Neuronal stem cell (in vitro differentiated cells): Measurements from ENCODE around the gene CFLAR.

Source experiments
- DNase-seq: peaks from one replicate; pipeline ENCODE4 v3.0.0-alpha.2; 2013; ENCODE audit warnings: low spot score
- H2AFZ ChIP-seq: one replicate; pipeline ENCODE4 v1.6.1; 2013; ENCODE audit warnings: mild to moderate bottlenecking, low read length, inconsistent platforms
- H2AK5ac ChIP-seq: 2 replicates; pipeline ENCODE4 v1.6.1; 2013; ENCODE audit warnings: low read depth, mild to moderate bottlenecking, inconsistent platforms, low read length, moderate library complexity, mixed read lengths
- H2BK120ac ChIP-seq: 2 replicates; pipeline ENCODE4 v1.6.1; 2013; ENCODE audit warnings: low read depth, mild to moderate bottlenecking, inconsistent platforms, low read length, moderate library complexity, mixed read lengths
- H2BK12ac ChIP-seq: one replicate; pipeline ENCODE4 v1.6.1; 2013; ENCODE audit warnings: low read length, inconsistent platforms
- H2BK15ac ChIP-seq: 2 replicates; pipeline ENCODE4 v1.6.1; 2013; ENCODE audit warnings: mild to moderate bottlenecking, low read length, inconsistent platforms, mixed read lengths
- H2BK5ac ChIP-seq: one replicate; pipeline ENCODE4 v1.6.1; 2013; ENCODE audit warnings: inconsistent platforms, mild to moderate bottlenecking, low read length, moderate library complexity
- H3K14ac ChIP-seq: one replicate; pipeline ENCODE4 v1.6.1; 2013; ENCODE audit warnings: low read length, inconsistent platforms
- H3K18ac ChIP-seq: 2 replicates; pipeline ENCODE4 v1.6.1; 2013; ENCODE audit warnings: low read length, inconsistent platforms
- H3K23ac ChIP-seq: 2 replicates; pipeline ENCODE4 v1.6.1; 2013; ENCODE audit warnings: low read depth, mild to moderate bottlenecking, mixed read lengths, low read length, inconsistent platforms; ENCODE audit not compliant: poor library complexity
- H3K27ac ChIP-seq: replicated peaks from 3 replicates; pipeline ENCODE4 v1.5.1; 2013; ENCODE audit warnings: low read length, inconsistent platforms
- H3K27me3 ChIP-seq, 3 experiments: 2 replicates each; pipeline ENCODE4 v1.6.1; 2013; ENCODE audit warnings: low read length in 3 of 3, mild to moderate bottlenecking in 2 of 3, inconsistent platforms in 1 of 3, low read depth in 1 of 3, mixed read lengths in 1 of 3, moderate library complexity in 1 of 3; ENCODE audit not compliant: control insufficient read depth in 3 of 3, insufficient read depth in 3 of 3
- H3K36me3 ChIP-seq, 2 donors: replicated peaks in 1 of 2; 2 replicates each; pipeline ENCODE4 v1.6.1; 2013; ENCODE audit warnings: low read length in 2 of 2; ENCODE audit not compliant: control insufficient read depth in 2 of 2, insufficient read depth in 2 of 2
- H3K4ac ChIP-seq: 2 replicates; pipeline ENCODE4 v1.6.1; 2013; ENCODE audit warnings: inconsistent platforms, mild to moderate bottlenecking, low read length, moderate library complexity
- H3K4me1 ChIP-seq, 2 donors: 1 replicate in 1 of 2; 2 replicates in 1 of 2; pipeline ENCODE4 v1.6.1; 2013; ENCODE audit warnings: low read length in 2 of 2, low read depth in 1 of 2; ENCODE audit not compliant: control insufficient read depth in 2 of 2, insufficient read depth in 1 of 2
- H3K4me2 ChIP-seq: one replicate; pipeline ENCODE4 v1.6.1; 2013; ENCODE audit warnings: mild to moderate bottlenecking, low read length, inconsistent platforms; ENCODE audit not compliant: insufficient read depth, poor library complexity, severe bottlenecking
- H3K4me3 ChIP-seq, 2 donors: 2 replicates each; pipeline ENCODE4 v1.5.1; 2013; ENCODE audit warnings: low read length in 2 of 2, mild to moderate bottlenecking in 2 of 2, inconsistent platforms in 1 of 2, moderate library complexity in 1 of 2
- H3K79me1 ChIP-seq: one replicate; pipeline ENCODE4 v1.6.1; 2013; ENCODE audit warnings: low read depth, mild to moderate bottlenecking, inconsistent platforms, low read length, moderate library complexity
- H3K9ac ChIP-seq: one replicate; pipeline ENCODE4 v1.6.1; 2013; ENCODE audit warnings: mild to moderate bottlenecking, low read depth, low read length, inconsistent platforms; ENCODE audit not compliant: poor library complexity
- H3K9me3 ChIP-seq, 2 donors: replicated peaks in 1 of 2; 2 replicates each; pipeline versions ENCODE3 to v1.6.1; 2013; ENCODE audit warnings: low read length in 2 of 2, mild to moderate bottlenecking in 2 of 2, inconsistent platforms in 1 of 2, low read depth in 1 of 2, mixed read lengths in 1 of 2, moderate library complexity in 1 of 2; ENCODE audit not compliant: control insufficient read depth in 2 of 2, insufficient read depth in 1 of 2
- H4K8ac ChIP-seq: one replicate; pipeline ENCODE4 v1.6.1; 2013; ENCODE audit warnings: low read depth, mild to moderate bottlenecking, inconsistent platforms, low read length, moderate library complexity
- H4K91ac ChIP-seq: one replicate; pipeline ENCODE4 v1.6.1; 2013; ENCODE audit warnings: low read length, low read depth, mild to moderate bottlenecking, inconsistent platforms; ENCODE audit not compliant: poor library complexity
- WGBS, 2 donors: extraction: QIAGEN DNeasy Blood & Tissue Kit; methylation state at CpG; one replicate each; pipeline ENCODE4 v1.1.7; 2013; ENCODE audit warnings: missing lambda C conversion rate in 2 of 2, mixed read lengths in 1 of 2; ENCODE audit not compliant: insufficient read length in 2 of 2, insufficient replicate concordance in 1 of 2; ENCODE audit errors: extremely low coverage in 2 of 2; 5-methylcytosine and 5-hydroxymethylcytosine counted together

The CFLAR gene

DNA sequence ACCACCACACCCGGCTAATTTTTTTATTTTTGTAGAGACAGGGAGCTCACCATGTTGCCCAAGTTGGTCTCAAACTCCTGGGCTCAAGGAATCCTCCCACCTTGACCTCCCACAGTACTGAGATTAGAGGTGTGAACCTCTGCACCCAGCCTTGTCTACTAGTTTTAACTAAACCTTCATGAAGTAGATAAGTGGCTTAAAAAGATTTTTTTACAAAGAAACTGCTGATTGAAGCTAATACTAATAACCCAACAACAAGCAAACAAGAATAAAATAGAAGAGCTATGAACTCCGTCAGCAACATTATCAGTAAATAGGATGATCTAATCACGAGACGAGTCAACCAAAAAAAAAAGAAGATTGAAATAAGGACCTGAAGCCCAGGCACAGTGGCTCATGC, 25.4 kb upstream of the CFLAR start:
- Histone ChIP-seq H3K9ac (no peak overlapping the region), H2AFZ (no peak overlapping the region), H4K8ac (no peak overlapping the region), H3K27me3 (no peaks in the 10 kb centered on the region), H3K4me3 (no peak overlapping the region), H2BK15ac (no peak overlapping the region), H2BK5ac (no peak overlapping the region), H2AK5ac (no peak overlapping the region), H4K91ac (no peak overlapping the region), H3K4me2 (no peak overlapping the region), H2BK120ac (no peak overlapping the region), H3K14ac (no peak overlapping the region), H3K9me3 (no peaks in the 10 kb centered on the region), H3K18ac (no peak overlapping the region), H3K36me3 (peaks cover 2 to 27% of the 10 kb centered on the region in 2 donors), H3K4ac (no peak overlapping the region), H3K79me1 (no peaks in the 10 kb centered on the region), H3K4me1 (no peaks in the 10 kb centered on the region), H3K27ac (no peak overlapping the region), H2BK12ac (no peak overlapping the region), H3K23ac (no peak overlapping the region)
- WGBS, 2 donors = no CpG with 5 or more reads among the region's 4 CpGs
- DNase-seq = no peak

- no peaks in the 10 kb centered on the region for H3K79me1 ChIP-seq
- H3K36me3 ChIP-seq = peaks cover 0 to 8% of the 10 kb centered on the region in 2 donors
- no peak overlapping the region for H3K14ac ChIP-seq
- H3K18ac ChIP-seq = no peak overlapping the region
- H2BK120ac ChIP-seq = no peak overlapping the region
- H2AK5ac ChIP-seq = no peak overlapping the region
- no peak overlapping the region for H3K4me3 ChIP-seq
- no peak overlapping the region for H2AFZ ChIP-seq
- H3K9me3 ChIP-seq = no peaks in the 10 kb centered on the region
- no peaks in the 10 kb centered on the region for H3K4me1 ChIP-seq
- no peak overlapping the region for H3K9ac ChIP-seq
- no peak overlapping the region for H3K23ac ChIP-seq
- no peak overlapping the region for H4K8ac ChIP-seq
- no peak overlapping the region for H2BK15ac ChIP-seq
- H3K4ac ChIP-seq = no peak overlapping the region
- no peak overlapping the region for H3K27ac ChIP-seq
- no peak overlapping the region for H2BK5ac ChIP-seq
- no CpG with 5 or more reads among the region's 5 CpGs for WGBS, 2 donors
- no peak overlapping the region for H4K91ac ChIP-seq
- H3K27me3 ChIP-seq = no peaks in the 10 kb centered on the region
- no peak for DNase-seq
- no peak overlapping the region for H2BK12ac ChIP-seq
- H3K4me2 ChIP-seq = no peak overlapping the region
Measured at GRCh38 chr2:201093573-201093972, 22.4 kb upstream of the CFLAR start.

DNA sequence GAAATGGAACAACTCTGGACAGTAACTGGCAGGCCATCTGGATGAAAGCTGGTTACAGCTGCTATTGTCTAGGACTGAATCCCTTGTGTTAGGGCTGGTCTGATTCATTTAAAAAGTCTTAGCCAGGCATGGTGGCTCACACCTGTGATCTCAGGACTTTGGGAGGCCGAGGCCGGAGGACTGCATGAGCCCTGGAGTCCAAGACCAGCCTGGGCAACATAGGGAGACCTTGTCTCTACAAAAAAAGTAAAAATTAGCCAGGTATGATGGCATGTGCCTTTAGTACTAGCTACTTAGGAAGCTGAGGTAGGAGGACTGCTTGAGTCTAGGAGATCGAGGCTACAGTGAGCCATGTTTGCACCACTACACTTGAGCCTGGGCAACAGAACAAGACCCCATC, 15.5 kb upstream of the CFLAR start:
- H3K4me2 ChIP-seq = no peak overlapping the region
- no peak overlapping the region for H2AK5ac ChIP-seq
- H2AFZ ChIP-seq = no peak overlapping the region
- no peak overlapping the region for H3K4ac ChIP-seq
- H3K27ac ChIP-seq = no peak overlapping the region
- H3K4me1 ChIP-seq = no peaks in the 10 kb centered on the region
- H3K27me3 ChIP-seq = no peaks in the 10 kb centered on the region
- H3K9ac ChIP-seq = no peak overlapping the region
- H2BK120ac ChIP-seq = no peak overlapping the region
- no peaks in the 10 kb centered on the region for H3K9me3 ChIP-seq
- H3K4me3 ChIP-seq = no peak overlapping the region
- no peak overlapping the region for H4K91ac ChIP-seq
- H3K23ac ChIP-seq = no peak overlapping the region
- DNase-seq = no peak
- WGBS, 2 donors = no CpG with 5 or more reads among the region's 3 CpGs
- H3K14ac ChIP-seq = no peak overlapping the region
- H3K36me3 ChIP-seq = no peaks in the 10 kb centered on the region
- no peak overlapping the region for H2BK15ac ChIP-seq
- no peak overlapping the region for H2BK5ac ChIP-seq
- no peaks in the 10 kb centered on the region for H3K79me1 ChIP-seq
- H2BK12ac ChIP-seq = no peak overlapping the region
- no peak overlapping the region for H3K18ac ChIP-seq
- H4K8ac ChIP-seq = no peak overlapping the region

DNA sequence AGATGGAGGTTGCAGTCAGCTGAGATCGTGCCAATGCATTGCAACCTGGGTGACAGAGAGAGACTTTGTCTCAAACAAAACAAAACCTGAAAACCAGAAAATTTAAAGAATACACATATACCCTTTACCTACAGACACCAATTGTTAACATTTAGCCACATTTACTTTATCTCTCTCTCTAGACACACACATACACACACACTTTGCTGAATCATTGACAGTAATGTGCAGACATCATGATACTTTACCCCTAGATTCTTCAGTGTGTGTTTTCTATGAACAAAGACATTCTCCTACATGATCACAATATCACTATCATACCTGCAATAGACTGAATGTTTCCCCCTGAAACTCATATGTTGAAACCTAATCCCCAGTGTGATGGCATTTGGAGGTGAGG, 10.2 kb upstream of the CFLAR start:
- WGBS, 2 donors = no CpG with 5 or more reads among the region's 1 CpG

More for the DNA sequence above, 10.2 kb upstream of the CFLAR start:
- Histone ChIP-seq H3K27ac (no peak overlapping the region), H3K9me3 (no peaks in the 10 kb centered on the region), H2BK5ac (no peak overlapping the region), H3K79me1 (no peaks in the 10 kb centered on the region), H3K4me1 (no peaks in the 10 kb centered on the region), H4K8ac (no peak overlapping the region), H2BK120ac (no peak overlapping the region), H3K4me3 (no peak overlapping the region), H4K91ac (no peak overlapping the region), H2AFZ (no peak overlapping the region), H3K14ac (no peak overlapping the region), H3K4me2 (no peak overlapping the region), H3K18ac (no peak overlapping the region), H3K36me3 (no peaks in the 10 kb centered on the region), H2BK15ac (no peak overlapping the region), H3K27me3 (no peaks in the 10 kb centered on the region), H2BK12ac (no peak overlapping the region), H3K23ac (no peak overlapping the region), H3K4ac (no peak overlapping the region), H2AK5ac (no peak overlapping the region), H3K9ac (no peak overlapping the region)
- no peak for DNase-seq
